CD4-positive, alpha-beta T cell treated with Interleukin-6 for 4 hours (primary cell): Measurements from ENCODE around the gene TTYH3.

ENCODE experiments used
- DNase-seq: peaks from one replicate; pipeline ENCODE4 v3.0.0-alpha.2; 2020; ENCODE audit warnings: mixed read lengths

TTYH3 gene

GRCh38 chr7:2710901-2711551 is 79.2 kb downstream of the TTYH3 start:
- DNase-seq: peak; percentile 54

- no peak for DNase-seq
Measured at GRCh38 chr7:2711895-2712675, 80.3 kb downstream of the TTYH3 start.

GRCh38 chr7:2713370-2713769 is 81.6 kb downstream of the TTYH3 start:
- no peak for DNase-seq

GRCh38 chr7:2713978-2714377 is 82.2 kb downstream of the TTYH3 start:
- no peak for DNase-seq
